ENCODE results near the gene TRIB2. TPM values are rescaled to one million over a fixed set of nuclear protein-coding genes. Genes with fewer than 3 reads are reported as not detected.

The TRIB2 gene
- total and polyA plus RNA-seq, 2 experiments from 2014 or later: 42.3 to 73.2 TPM

DNA sequence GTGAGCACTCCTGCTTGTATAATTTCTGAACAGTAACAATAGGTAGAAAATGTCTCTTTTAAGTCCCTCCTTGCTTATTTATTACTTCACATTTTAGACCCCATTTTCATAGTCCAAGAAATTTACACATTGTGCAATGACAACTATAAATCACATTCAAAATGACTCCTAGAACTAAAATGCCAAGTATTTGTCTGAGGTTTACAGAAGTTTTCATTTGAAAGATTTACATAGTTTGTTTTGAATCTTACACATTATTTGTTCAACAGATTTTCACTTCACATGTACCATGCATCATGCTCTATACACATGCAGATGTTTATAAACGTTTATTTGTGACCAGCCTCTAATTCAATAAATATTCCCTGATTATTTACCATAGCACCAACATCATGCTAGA, 15.7 kb upstream of the TRIB2 start:
- TF ChIP-seq, protein P1, sequence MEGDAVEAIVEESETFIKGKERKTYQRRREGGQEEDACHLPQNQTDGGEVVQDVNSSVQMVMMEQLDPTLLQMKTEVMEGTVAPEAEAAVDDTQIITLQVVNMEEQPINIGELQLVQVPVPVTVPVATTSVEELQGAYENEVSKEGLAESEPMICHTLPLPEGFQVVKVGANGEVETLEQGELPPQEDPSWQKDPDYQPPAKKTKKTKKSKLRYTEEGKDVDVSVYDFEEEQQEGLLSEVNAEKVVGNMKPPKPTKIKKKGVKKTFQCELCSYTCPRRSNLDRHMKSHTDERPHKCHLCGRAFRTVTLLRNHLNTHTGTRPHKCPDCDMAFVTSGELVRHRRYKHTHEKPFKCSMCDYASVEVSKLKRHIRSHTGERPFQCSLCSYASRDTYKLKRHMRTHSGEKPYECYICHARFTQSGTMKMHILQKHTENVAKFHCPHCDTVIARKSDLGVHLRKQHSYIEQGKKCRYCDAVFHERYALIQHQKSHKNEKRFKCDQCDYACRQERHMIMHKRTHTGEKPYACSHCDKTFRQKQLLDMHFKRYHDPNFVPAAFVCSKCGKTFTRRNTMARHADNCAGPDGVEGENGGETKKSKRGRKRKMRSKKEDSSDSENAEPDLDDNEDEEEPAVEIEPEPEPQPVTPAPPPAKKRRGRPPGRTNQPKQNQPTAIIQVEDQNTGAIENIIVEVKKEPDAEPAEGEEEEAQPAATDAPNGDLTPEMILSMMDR (IDR thresholded peaks at IDR 0.05; ENCODE audit: low read depth, low read length): no peak
- Histone ChIP-seq H3K9me3 (ENCODE audit: low read depth) (no peaks in the 10 kb centered on the region), H3K36me3 (no peaks in the 10 kb centered on the region), H3K4me3 (no peak overlapping the region), H3K4me1 (ENCODE audit: low read depth) (no peaks in the 10 kb centered on the region), H3K27ac (no peak overlapping the region), H3K27me3 (no peaks in the 10 kb centered on the region)
- DNase-seq (ENCODE audit: low read depth in 1 of 2, low spot score in 1 of 2): peak in 1 of 2 donors; percentile 38

DNA sequence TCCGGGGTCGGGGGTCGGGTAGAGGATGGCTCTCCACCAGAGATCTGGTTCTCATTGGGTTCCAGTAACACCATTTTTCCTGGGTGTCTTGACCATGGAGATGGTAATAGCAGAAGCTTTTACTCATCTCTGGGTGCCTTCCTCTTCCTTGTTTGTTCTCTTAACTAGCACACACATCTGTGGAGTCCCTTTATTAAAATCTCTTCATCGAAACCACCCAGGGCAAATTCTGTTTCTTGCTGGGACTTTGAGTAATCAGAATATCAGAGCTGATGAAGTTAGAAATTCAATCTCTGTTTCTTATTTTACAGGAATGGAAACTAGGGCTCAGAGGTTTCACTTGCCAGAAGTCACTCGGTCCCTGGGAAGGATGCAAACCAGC, 15.0 kb upstream of the TRIB2 start:
- Histone ChIP-seq H3K4me3 (no peak overlapping the region), H3K36me3 (no peaks in the 10 kb centered on the region), H3K9me3 (ENCODE audit: low read depth) (no peaks in the 10 kb centered on the region), H3K27me3 (no peaks in the 10 kb centered on the region), H3K4me1 (ENCODE audit: low read depth) (no peaks in the 10 kb centered on the region), H3K27ac (no peak overlapping the region)
- DNase-seq (ENCODE audit: low read depth in 1 of 2, low spot score in 1 of 2): no peak
- TF ChIP-seq, protein P1 (IDR thresholded peaks at IDR 0.05; ENCODE audit: low read depth, low read length): no peak

DNA sequence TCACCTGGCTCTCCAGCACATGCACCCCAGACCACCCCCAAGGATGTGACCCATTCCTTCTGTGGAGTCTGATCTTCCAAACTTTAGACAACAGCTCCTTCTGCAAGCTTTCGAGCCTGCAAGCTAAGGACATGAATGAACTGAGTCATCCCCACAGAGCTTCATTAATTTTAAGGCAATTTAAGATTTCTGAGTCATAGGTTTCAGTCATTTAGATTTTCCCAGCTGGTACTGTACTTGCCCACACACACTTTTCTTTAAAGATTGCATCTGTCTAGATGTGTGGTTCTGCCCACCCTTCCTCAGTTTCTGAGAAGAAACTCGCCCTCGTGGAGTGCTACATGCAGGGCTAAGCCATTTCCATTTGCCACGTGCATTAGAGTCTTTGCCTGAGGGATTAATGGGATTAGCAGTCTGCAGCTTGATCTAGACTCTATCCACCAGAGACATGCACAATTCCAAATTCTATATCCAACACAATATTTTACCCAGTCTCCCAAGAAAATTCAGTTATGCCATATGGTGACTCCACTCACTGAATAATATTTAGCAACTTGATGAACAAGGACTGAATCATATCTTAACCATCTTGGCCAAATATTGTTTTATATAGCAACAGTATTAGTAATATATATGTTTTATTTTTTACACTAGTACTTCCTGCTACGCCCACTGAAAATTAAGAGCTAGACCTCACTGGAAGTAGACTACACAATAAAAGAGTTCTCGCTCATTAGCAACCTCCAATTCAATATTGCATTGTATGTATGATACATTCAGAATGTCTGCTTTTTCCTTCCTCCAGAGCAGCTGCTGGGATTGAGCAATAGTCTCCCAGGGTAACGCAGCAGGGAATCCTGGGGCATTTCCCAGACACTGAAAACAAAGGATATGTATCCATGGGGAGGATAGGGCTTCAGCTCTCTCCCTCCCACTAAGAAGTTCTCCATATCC, 14.3 kb upstream of the TRIB2 start:
- TF ChIP-seq, protein P1 (IDR thresholded peaks at IDR 0.05; ENCODE audit: low read depth, low read length): no peak
- Histone ChIP-seq H3K9me3 (ENCODE audit: low read depth) (no peaks in the 10 kb centered on the region), H3K4me3 (no peak overlapping the region), H3K27ac (no peak overlapping the region), H3K27me3 (no peaks in the 10 kb centered on the region), H3K36me3 (no peaks in the 10 kb centered on the region), H3K4me1 (ENCODE audit: low read depth) (no peaks in the 10 kb centered on the region)
- peak in 1 of 2 donors; percentile 93 for DNase-seq (ENCODE audit: low read depth in 1 of 2, low spot score in 1 of 2)

DNA sequence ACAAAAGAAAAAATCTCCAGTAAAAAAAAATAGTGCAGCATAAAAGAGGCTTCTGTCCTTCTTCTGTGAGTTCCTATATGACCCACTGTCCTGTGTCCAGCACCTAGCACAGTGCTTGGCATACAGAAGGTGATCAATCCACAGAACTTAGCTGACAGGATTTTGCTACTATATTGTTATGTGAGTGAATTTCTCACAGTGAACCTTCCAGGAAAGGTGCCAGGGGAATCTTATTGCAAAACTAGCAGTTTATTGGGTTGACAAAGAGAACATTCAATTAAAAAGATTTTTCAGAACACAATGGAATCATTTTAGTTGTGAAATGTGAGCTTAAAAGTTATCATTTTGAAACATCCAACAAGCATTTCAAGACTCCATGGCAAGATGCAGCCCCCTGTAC, 12.4 kb upstream of the TRIB2 start:
- Histone ChIP-seq H3K36me3 (no peaks in the 10 kb centered on the region), H3K9me3 (ENCODE audit: low read depth) (no peaks in the 10 kb centered on the region), H3K4me3 (no peak overlapping the region), H3K4me1 (ENCODE audit: low read depth) (no peaks in the 10 kb centered on the region), H3K27ac (no peak overlapping the region), H3K27me3 (no peaks in the 10 kb centered on the region)
- TF ChIP-seq, protein P1 (IDR thresholded peaks at IDR 0.05; ENCODE audit: low read depth, low read length): no peak
- DNase-seq (ENCODE audit: low read depth in 1 of 2, low spot score in 1 of 2): peak in 1 of 2 donors; percentile 75

DNA sequence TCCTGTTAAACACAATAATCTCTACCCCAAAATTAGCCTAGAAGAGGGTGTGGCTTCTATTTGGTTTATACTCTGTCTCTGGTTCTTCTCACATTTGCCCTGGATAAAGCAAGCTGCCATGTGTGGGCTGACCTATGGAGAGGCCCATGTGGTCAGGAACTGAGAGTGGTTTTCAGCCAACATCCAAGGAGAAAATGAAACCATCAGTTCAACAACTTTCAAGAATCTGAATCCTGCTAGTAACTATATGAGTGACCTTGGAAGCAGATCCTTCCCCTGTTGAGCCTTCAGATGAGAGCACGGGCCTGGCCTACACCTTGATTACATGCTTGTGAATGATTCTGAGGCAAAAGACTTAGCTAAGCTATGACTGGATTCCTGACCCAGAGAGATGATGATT, 11.5 kb upstream of the TRIB2 start:
- H3K9me3 ChIP-seq (ENCODE audit: low read depth): no peaks in the 10 kb centered on the region
- H3K27ac ChIP-seq: no peak overlapping the region
- TF ChIP-seq, protein P1 (IDR thresholded peaks at IDR 0.05; ENCODE audit: low read depth, low read length): no peak
- no peaks in the 10 kb centered on the region for H3K36me3 ChIP-seq
- no peak overlapping the region for H3K4me3 ChIP-seq
- H3K27me3 ChIP-seq: no peaks in the 10 kb centered on the region
- peak in 1 of 2 donors; percentile 52 for DNase-seq (ENCODE audit: low read depth in 1 of 2, low spot score in 1 of 2)
- H3K4me1 ChIP-seq (ENCODE audit: low read depth): no peaks in the 10 kb centered on the region

Measured in cardiac muscle cell (in vitro differentiated cells and primary cell).